Suppressor macrophage treated with lipopolysaccharide for 4 hours (primary cell): Measurements from ENCODE around the gene ACOT7.

Experiments used
- DNase-seq: peaks from one replicate; pipeline ENCODE4 v3.0.0-alpha.2; 2020

ACOT7 gene

GRCh38 chr1:6280761-6281451 lies 112.7 kb downstream of the ACOT7 start:
- DNase-seq, result no peak

- no peak for DNase-seq
Measured at GRCh38 chr1:6279613-6280383, 113.8 kb downstream of the ACOT7 start.

GRCh38 chr1:6279066-6279465 lies 114.5 kb downstream of the ACOT7 start:
- no peak for DNase-seq

DNA sequence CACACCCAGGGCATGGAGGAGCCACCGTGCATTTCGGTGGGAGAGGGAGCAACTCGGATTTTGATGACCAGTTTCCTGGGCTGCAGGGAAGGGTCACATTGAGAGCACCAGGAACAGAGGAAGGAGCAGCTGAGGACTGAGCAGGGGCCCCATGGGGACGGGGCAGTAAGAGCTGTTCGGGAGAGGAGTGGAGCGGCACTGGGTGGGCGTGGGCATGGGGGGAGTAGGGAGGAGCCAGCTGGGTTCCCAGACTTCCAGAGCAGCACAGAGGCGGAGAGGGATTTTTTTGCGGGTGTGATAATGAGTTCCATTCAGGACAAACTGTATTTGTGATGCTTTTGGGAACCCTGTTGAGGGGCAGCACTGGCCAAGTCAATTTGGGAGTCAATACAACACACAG lies 115.3 kb downstream of the ACOT7 start:
- DNase-seq, result no peak

- no peak for DNase-seq
Measured at GRCh38 chr1:6276811-6277555, 116.6 kb downstream of the ACOT7 start.

GRCh38 chr1:6275826-6276782 lies 117.5 kb downstream of the ACOT7 start:
- DNase-seq, result no peak

DNA sequence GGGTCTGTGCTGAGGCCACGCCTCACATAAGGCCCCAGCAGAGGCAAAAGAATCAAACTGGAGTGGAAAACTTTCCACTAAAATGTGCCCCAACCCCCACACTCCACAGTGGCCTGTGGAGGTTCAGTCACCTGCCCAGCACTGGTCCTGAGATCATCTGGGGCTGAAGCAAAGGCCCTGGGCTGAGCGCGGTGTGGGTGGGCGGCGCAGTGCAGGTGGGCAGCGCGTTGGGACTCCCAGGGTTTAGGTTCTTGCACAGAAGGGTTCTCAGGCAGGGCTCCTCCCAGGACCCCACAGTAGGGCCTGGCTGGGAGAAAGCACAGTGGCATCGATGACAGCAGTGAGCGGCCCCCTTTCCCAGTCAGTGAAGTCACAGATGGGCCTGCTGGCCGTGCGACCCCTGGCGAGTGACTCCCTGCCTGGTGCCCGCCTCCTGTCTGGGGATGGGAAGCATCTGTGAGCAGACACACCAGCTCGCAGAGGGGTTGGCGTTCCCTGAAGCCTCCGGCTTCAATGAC lies 118.9 kb downstream of the ACOT7 start:
- DNase-seq, result no peak

DNA sequence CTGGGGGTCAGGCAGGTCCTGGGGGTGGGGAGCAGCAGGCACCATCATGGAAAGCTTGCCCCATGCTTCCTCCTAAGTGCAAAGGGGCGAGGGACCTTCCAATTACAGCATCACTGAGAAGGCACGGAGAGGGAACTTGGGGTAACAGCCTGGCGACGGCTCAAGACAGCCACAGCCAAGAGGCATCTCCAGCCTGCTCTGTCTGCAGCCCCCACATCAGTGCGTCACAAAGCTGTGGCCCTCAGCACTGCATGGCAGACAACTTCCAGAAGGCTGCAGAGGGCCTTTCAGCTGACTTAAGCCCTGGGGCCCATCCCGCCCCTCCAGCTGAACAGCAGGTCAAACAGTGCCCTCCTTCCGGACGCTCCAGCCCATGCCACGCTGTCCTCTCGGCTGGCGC lies 119.5 kb downstream of the ACOT7 start:
- no peak for DNase-seq

DNA sequence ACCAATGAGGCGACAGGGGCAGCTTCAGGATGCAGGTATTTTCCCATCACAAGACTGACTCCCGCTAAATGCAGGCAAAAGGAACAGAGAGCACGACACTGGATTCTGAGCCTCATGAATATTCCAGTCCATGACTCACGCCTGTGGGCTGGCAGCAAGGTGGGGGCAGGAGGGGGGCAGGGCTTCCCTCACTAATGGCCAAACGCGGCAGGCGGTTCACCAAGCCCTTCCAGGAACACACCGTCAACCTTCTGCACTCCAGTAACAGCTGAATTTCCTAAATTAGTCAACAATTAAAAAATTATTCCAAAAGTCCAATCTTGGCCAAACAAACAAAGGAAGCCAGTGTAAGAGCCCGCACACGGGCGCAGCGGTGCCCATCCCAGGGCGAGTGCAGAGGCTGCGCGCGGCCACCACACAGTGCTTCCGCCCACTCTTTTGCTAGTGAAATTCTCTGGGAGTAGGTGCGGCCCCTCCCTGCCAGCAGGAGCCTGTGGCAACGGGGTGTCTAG lies 120.1 kb downstream of the ACOT7 start:
- no peak for DNase-seq

DNA sequence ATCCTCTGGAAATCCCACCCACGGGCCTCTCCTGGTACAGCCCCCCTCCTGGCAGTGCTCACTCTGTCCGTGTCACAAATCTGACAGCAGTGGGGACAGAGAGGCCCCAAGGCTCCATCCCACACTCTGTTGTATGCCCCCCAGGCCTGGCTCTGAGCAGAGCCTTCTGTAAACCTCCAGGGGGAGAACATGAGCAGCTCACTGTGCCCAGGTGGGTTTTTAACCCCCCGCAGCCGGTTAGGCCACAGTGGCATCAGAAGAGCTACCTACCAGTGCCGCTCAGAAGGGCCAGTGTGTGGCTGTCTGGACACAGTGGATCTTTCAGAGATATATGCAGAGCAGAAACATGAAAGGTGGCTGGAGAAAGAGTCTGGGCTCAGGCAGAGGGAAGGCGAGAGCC lies 120.7 kb downstream of the ACOT7 start:
- DNase-seq, result no peak

DNA sequence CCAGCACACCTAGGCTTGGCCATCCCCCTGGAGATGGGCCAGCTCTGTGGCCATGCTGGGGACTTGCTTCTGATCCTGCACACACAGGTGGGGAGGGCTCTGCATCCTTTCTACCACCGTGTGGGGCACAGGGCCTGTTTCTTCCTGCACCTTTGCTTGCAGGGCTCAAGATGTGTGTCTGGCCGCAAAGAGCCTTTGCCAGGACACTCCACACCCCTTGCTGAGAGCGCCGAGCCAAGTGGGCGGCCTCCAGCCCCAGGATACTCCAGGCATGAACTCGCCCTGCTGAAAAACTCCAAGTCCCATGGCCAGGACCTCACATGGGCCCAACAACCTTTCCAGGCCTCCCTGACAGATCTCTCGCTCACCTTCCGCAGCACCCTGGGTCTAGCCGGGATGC lies 121.1 kb downstream of the ACOT7 start:
- no peak for DNase-seq

GRCh38 chr1:6271554-6271953 lies 122.0 kb downstream of the ACOT7 start:
- DNase-seq, result no peak

- DNase-seq, result no peak
Measured at GRCh38 chr1:6271006-6271405, 122.6 kb downstream of the ACOT7 start.

DNA sequence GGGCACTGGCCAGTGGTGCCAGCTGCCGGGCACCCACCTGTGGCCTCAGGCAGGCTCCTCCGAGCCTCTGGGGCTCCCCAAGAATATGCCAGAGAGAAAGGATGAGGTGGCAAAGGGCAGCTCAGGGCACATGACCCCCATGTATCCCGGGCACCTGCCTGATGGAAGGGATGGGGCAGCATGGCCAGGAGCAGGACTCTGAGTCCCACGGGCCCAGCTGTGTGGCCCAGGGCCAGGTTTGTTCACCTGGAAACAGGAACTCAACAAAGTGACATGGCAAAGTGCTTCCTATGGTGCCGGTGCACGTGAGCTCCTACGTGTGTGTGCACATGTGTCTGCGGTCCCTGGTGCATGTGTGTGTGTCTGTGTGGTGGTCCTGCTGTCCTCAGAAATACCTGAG lies 123.2 kb downstream of the ACOT7 start:
- no peak for DNase-seq

GRCh38 chr1:6269720-6270400 lies 123.7 kb downstream of the ACOT7 start:
- DNase-seq, result no peak

DNA sequence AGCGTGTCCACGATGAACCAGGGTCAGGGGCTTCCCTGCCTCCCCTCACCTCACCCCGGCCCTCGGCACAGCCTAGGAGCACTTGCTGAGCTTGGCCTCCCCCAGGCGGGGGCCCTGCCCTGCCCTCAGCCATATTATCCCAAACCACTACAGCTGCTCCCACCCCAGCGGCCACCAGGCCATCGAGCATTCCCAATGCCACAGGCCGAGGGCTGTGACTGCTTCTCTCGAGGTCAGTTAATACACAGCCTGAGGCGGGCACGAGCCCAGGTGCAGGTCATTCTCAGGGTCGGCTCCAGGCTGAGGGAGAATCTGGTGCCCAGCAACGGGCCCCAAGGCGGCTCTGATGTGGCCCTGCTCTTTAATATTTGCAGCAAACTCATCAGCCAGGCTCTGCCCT lies 124.3 kb downstream of the ACOT7 start:
- DNase-seq, result no peak

- DNase-seq, result no peak
Measured at GRCh38 chr1:6268415-6268814, 125.2 kb downstream of the ACOT7 start.

DNA sequence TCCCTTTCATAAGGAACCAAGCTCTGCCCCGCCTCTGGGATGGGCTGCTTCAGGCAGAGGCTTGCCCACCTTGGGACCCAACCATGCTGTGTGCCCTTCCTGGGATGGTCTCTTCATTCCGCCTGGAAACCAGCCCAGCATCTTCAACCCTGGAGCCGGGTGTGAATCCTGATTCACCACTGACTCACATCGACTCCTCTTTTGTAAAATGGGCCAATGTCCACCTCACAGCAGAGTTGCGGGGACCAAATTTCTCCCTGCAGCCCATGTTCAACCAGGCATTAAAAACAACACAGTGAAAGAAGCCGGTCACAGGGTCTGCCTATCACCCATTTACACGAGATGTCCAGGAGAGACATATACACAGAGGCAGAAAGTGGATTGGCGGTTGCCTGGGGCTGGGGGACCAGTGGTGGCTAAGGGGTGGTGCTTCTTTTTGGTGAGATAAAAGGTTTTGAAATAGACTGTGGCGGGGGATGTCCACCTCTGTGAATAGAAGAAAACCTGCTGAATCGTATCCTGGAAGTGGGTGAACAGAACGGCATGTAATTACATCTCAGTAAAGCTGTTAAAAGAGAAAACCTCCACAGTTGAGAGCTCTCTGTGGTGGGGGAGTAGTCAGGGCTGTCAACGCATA lies 125.8 kb downstream of the ACOT7 start:
- DNase-seq, result no peak

DNA sequence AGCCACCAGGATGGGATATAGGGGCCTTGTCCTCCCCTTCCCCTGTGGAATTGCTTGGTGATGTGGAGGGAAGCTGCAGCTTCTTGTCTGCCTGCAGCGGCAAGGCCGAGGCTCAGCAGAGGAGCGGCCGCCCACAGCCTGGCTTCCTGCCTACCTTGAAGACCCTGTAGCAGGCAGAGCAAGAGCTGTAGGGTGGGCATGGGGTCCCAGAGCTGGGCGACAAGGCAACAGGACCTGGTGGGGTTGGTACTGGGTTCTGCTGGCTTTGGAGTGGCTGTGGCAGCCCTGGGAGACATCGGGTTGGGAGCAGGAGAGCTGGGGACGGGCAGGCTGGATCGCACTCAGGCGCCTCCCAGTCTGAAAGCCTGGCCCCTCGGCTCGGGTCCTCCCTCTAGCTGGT lies 126.9 kb downstream of the ACOT7 start:
- DNase-seq, result no peak

DNA sequence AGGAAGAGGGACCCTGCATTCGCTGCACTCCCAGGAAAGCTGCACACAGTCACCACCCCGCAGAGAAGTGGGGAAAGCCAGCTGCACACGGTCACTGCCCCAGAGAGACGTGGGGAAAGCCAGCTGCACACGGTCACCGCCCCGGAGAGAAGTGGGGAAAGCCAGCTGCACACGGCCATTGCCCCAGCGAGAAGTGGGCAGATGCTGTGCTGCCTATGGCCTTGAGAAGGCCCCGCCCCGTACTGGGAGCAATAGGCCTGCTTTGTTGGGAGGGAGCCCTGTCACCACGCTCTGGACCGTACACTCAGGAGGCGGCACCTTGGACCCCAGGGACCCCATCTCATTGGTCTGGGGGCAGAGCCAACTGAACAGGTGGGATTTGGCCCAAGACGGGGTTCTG lies 128.4 kb downstream of the ACOT7 start:
- DNase-seq, result no peak

- DNase-seq, result no peak
Measured at GRCh38 chr1:6263716-6264115, 129.9 kb downstream of the ACOT7 start.
